Kidney (tissue), 14 donors: ENCODE data around the gene NOP53. TPM values are rescaled to one million over a fixed set of nuclear protein-coding genes. Genes with fewer than 3 reads are reported as not detected.
"Not testable (repeated sequence)": the region's sequence is repeated elsewhere in the genome, so short reads cannot be mapped to it uniquely, and the experiment has no call there.

ENCODE experiments used
- DNase-seq, 5 donors: peaks; one replicate each; pipeline ENCODE4 v3.0.0-alpha.2; 2013 to 2020
- FAIRE-seq: peaks from 2 replicates; lab custom pipeline; 2012; peaks lifted over from hg19 to GRCh38; lab: Jason Lieb, UNC
- H3K27ac ChIP-seq, 2 donors: one replicate each; pipeline ENCODE4 v1.7.0; 2013; ENCODE audit warnings: low read depth in 2 of 2, low read length in 2 of 2, inconsistent platforms in 1 of 2
- H3K27me3 ChIP-seq: one replicate; pipeline ENCODE4 v1.7.1; 2013; ENCODE audit warnings: low read length, inconsistent platforms; ENCODE audit not compliant: control insufficient read depth, insufficient read depth
- H3K36me3 ChIP-seq, 3 donors: one replicate each; pipeline versions ENCODE4 v1.7.0 to v1.7.1; 2013; ENCODE audit warnings: low read length in 3 of 3, control low read depth in 1 of 3, inconsistent platforms in 1 of 3; ENCODE audit not compliant: insufficient read depth in 3 of 3, control insufficient read depth in 2 of 3
- H3K4me1 ChIP-seq, 3 donors: one replicate each; pipeline versions ENCODE4 v1.7.0 to v1.7.1; 2013; ENCODE audit warnings: low read length in 3 of 3, inconsistent platforms in 1 of 3, low read depth in 1 of 3; ENCODE audit not compliant: control insufficient read depth in 2 of 3, insufficient read depth in 2 of 3
- H3K4me3 ChIP-seq, 3 donors: one replicate each; pipeline versions ENCODE4 v1.7.0 to v1.8.1; 2013; ENCODE audit warnings: low read length in 3 of 3, control low read depth in 1 of 3, inconsistent platforms in 1 of 3
- H3K9ac ChIP-seq, 3 donors: one replicate each; pipeline versions ENCODE4 v1.7.0 to v1.7.1; 2013; ENCODE audit warnings: low read length in 3 of 3, control low read depth in 1 of 3, inconsistent platforms in 1 of 3
- H3K9me3 ChIP-seq, 3 donors: one replicate each; pipeline versions ENCODE4 v1.7.0 to v1.7.1; 2013; ENCODE audit warnings: low read length in 3 of 3, control low read depth in 1 of 3, inconsistent platforms in 1 of 3; ENCODE audit not compliant: control insufficient read depth in 2 of 3, insufficient read depth in 1 of 3
- CTCF ChIP-seq: IDR thresholded peaks from 3 replicates; pipeline ENCODE4 v1.5.1; 2012; ENCODE audit warnings: mild to moderate bottlenecking, moderate library complexity, borderline replicate concordance; ENCODE audit not compliant: insufficient read depth; ENCODE audit errors: extremely low read depth
- intact Hi-C: fragments of 100-400 bp; cut with DNase I; formaldehyde crosslinking; loops from one replicate; pipeline ENCODE4 v1.11.1; 2022
- polyA plus RNA-seq: library from polyadenylated mRNA; stranded (reverse); fragments of 350-450 nt; fragmentation: Illumina TruSeq; extraction: RNeasy Lipid Tissue Mini Kit (QIAGEN cat#74804); gene quantifications from one replicate; pipeline ENCODE4 v1.2.3, GENCODE V29; 2014; ENCODE audit warnings: low read depth, low replicate concordance; ENCODE audit not compliant: insufficient read depth
- total RNA-seq: library from RNA; stranded (reverse); fragmentation: NEBNext Ultra II Directional; extraction: Animal tissue kit (Norgen Biotek cat#: 25700); gene quantifications from one replicate; pipeline ENCODE4 v1.2.1, GENCODE V29; 2021
- donor health status: control.
- donor health status: control.
- donor health status: control.
- donor health status: control.
- donor health status: control.
- donor health status: DM: yes; HTN: yes; CAD: no.
- donor health status: Normal renal cell carcinoma (clear cell type).

The NOP53 gene
- total and polyA plus RNA-seq, 2 donors from 2014 or later: 258 to 305 TPM

GRCh38 chr19:47761566-47761965 lies 16.2 kb downstream of the NOP53 start:
- no peak for TF ChIP-seq CTCF
- intact Hi-C loops: no loop called here
- no peak for DNase-seq

GRCh38 chr19:47762151-47762550 lies 16.8 kb downstream of the NOP53 start:
- DNase-seq (no peak), FAIRE-seq (no peak)
- Histone ChIP-seq H3K27ac (no peak overlapping the region), H3K36me3 (peaks cover 2 to 9% (median 3%) of the 10 kb centered on the region in 3 donors), H3K27me3 (no peaks in the 10 kb centered on the region), H3K9ac (no peak overlapping the region), H3K4me3 (no peak overlapping the region), H3K9me3 (no peaks in the 10 kb centered on the region), H3K4me1 (no peaks in the 10 kb centered on the region)
- intact Hi-C loops: no loop called here
- no peak for TF ChIP-seq CTCF

More at GRCh38 chr19:47761566-47761965, 16.2 kb downstream of the NOP53 start:
- no peaks in the 10 kb centered on the region for H3K27me3 ChIP-seq
- no peak for FAIRE-seq
- no peaks in the 10 kb centered on the region for H3K9me3 ChIP-seq
- no peak overlapping the region for H3K4me3 ChIP-seq
- peaks cover 2 to 9% (median 3%) of the 10 kb centered on the region in 3 donors for H3K36me3 ChIP-seq
- no peak overlapping the region for H3K27ac ChIP-seq
- no peaks in the 10 kb centered on the region for H3K4me1 ChIP-seq
- H3K9ac ChIP-seq: no peak overlapping the region

- peaks cover 2 to 3% (median 3%) of the 10 kb centered on the region in 3 donors for H3K36me3 ChIP-seq
- peak in 2 of 5 donors; percentile 23 to 74 for DNase-seq
- H3K27me3 ChIP-seq: no peaks in the 10 kb centered on the region
- H3K9ac ChIP-seq: no peak overlapping the region
- no peak for TF ChIP-seq CTCF
- no peaks in the 10 kb centered on the region for H3K9me3 ChIP-seq
- no peak for FAIRE-seq
- intact Hi-C loops: no loop called here
- no peaks in the 10 kb centered on the region for H3K4me1 ChIP-seq
- H3K4me3 ChIP-seq: no peak overlapping the region
- H3K27ac ChIP-seq: no peak overlapping the region
Measured at GRCh38 chr19:47762615-47763308, 17.4 kb downstream of the NOP53 start.

GRCh38 chr19:47764705-47765104 lies 19.4 kb downstream of the NOP53 start:
- H3K9me3 ChIP-seq, FAIRE-seq, intact Hi-C loops, DNase-seq, H3K4me3 ChIP-seq, H3K9ac ChIP-seq, H3K36me3 ChIP-seq, H3K27me3 ChIP-seq, H3K27ac ChIP-seq, H3K4me1 ChIP-seq: not testable (repeated sequence)
